Activated T-helper 2 cell treated with anti-CD3 and anti-CD28 coated beads, Interferon-gamma antibody, Interleukin-2, Interleukin-4, amounts not matched to agents 10 μg/mL and 5 μg/mL and 100 μg/mL, durations not matched to agents 14 hours and 24 hours and 36 hours (primary cell): Measurements from ENCODE around the gene METRN. TPM values are rescaled to one million over a fixed set of nuclear protein-coding genes. Genes with fewer than 3 reads are reported as not detected.

Experiments used
- DNase-seq: peaks from one replicate; pipeline ENCODE4 v3.0.0; 2021; ENCODE audit warnings: low spot score
- H3K27ac Mint-ChIP-seq: one replicate; pipeline ENCODE4 v1.8.0; 2021; ENCODE audit warnings: mixed read lengths
- H3K27me3 Mint-ChIP-seq: one replicate; pipeline ENCODE4 v1.8.0; 2021; ENCODE audit warnings: low read depth, mixed read lengths
- H3K36me3 Mint-ChIP-seq: one replicate; pipeline ENCODE4 v1.8.0; 2021; ENCODE audit warnings: low read depth, mixed read lengths
- H3K4me1 Mint-ChIP-seq: one replicate; pipeline ENCODE4 v1.8.0; 2021; ENCODE audit warnings: low read depth, mixed read lengths
- H3K4me3 Mint-ChIP-seq: one replicate; pipeline ENCODE4 v1.8.0; 2021; ENCODE audit warnings: low read depth, mild to moderate bottlenecking, moderate library complexity, mixed read lengths
- H3K9me3 Mint-ChIP-seq: one replicate; pipeline ENCODE4 v1.8.0; 2021; ENCODE audit warnings: mixed read lengths
- intact Hi-C: fragments of 100-400 bp; cut with micrococcal nuclease; formaldehyde crosslinking; loops from one replicate; pipeline ENCODE4 v1.15.1; 2023
- total RNA-seq: library from RNA; stranded (reverse); gene quantifications from 2 replicates; pipeline ENCODE4 v1.2.3, GENCODE V29; 2022

METRN gene
- total RNA-seq, 1 donor from 2014 or later, result 30.0 TPM

DNA sequence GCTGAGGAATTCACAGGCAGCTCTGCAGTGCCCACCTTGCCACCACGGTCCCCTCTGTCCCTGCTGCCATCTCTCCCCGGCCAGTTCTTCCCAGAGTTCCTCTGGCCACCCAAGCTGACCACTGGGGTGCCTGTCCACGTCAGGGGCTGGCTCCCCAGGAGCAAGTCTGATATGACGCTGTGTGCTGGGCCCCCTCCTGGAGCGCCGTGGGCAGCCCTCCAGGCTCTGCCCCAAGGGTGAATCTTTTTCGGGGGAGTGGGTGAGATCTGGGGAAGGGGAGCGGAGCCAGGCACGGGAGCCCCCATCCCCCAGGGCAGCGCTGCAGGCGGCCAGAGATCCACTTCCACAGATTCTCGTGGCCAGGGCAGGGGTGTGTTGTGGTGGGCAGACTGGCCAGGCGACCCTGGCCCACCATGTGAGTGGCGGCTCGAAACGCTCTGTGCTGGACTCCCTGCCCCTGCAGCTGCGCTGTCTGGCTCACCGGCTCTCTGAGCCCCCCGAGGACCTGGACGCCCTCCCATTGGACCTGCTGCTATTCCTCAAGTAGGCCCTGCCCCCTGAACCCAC lies 49.3 kb downstream of the METRN start:
- no peaks in the 10 kb centered on the region for H3K36me3 Mint-ChIP-seq
- intact Hi-C loops, result no loop called here
- H3K27me3 Mint-ChIP-seq, result no peaks in the 10 kb centered on the region
- no peaks in the 10 kb centered on the region for H3K9me3 Mint-ChIP-seq
- H3K4me1 Mint-ChIP-seq, result no peaks in the 10 kb centered on the region
- no peak for DNase-seq
- no peak overlapping the region for H3K27ac Mint-ChIP-seq
- H3K4me3 Mint-ChIP-seq, result no peak overlapping the region

DNA sequence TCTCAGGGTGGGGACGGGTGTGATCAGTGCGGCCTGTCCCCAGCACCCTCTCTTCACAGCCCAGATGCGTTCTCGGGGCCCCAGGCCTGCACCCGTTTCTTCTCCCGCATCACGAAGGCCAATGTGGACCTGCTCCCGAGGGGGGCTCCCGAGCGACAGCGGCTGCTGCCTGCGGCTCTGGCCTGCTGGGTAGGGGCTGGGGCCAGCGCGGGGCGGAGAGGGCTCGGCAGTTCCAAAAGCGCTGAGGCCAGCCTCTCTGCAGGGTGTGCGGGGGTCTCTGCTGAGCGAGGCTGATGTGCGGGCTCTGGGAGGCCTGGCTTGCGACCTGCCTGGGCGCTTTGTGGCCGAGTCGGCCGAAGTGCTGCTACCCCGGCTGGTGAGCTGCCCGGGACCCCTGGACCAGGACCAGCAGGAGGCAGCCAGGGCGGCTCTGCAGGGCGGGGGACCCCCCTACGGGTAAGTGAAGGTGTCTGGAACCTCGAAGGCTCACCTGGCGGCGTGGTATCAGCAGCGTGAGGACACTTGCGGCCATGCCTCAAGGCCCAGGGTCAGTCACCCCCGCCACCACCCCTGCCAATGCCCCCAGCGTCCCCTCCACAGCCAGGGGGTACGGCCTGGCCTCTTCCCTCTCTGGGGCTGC lies 50.0 kb downstream of the METRN start:
- no peaks in the 10 kb centered on the region for H3K9me3 Mint-ChIP-seq

DNA sequence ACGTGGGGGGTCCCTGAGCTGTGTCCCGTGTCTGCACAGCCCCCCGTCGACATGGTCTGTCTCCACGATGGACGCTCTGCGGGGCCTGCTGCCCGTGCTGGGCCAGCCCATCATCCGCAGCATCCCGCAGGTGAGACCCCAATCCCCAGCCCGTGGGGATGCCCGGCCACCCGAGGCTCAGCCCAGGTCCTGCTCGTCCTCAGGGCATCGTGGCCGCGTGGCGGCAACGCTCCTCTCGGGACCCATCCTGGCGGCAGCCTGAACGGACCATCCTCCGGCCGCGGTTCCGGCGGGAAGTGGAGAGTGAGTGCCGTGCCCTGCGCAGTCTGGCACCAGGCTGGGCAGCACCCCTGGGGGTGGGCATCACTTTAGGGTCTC lies 50.6 kb downstream of the METRN start:
- Mint-ChIP-seq H3K27ac (no peak overlapping the region), H3K9me3 (no peaks in the 10 kb centered on the region), H3K27me3 (no peaks in the 10 kb centered on the region), H3K4me3 (no peak overlapping the region), H3K4me1 (no peaks in the 10 kb centered on the region), H3K36me3 (no peaks in the 10 kb centered on the region)
- intact Hi-C loops, result no loop called here
- no peak for DNase-seq

More for the DNA sequence above, 50.0 kb downstream of the METRN start:
- intact Hi-C loops, result no loop called here
- H3K4me3 Mint-ChIP-seq, result no peak overlapping the region
- DNase-seq, result no peak
- H3K27ac Mint-ChIP-seq, result no peak overlapping the region
- no peaks in the 10 kb centered on the region for H3K36me3 Mint-ChIP-seq
- no peaks in the 10 kb centered on the region for H3K27me3 Mint-ChIP-seq
- H3K4me1 Mint-ChIP-seq, result no peaks in the 10 kb centered on the region

DNA sequence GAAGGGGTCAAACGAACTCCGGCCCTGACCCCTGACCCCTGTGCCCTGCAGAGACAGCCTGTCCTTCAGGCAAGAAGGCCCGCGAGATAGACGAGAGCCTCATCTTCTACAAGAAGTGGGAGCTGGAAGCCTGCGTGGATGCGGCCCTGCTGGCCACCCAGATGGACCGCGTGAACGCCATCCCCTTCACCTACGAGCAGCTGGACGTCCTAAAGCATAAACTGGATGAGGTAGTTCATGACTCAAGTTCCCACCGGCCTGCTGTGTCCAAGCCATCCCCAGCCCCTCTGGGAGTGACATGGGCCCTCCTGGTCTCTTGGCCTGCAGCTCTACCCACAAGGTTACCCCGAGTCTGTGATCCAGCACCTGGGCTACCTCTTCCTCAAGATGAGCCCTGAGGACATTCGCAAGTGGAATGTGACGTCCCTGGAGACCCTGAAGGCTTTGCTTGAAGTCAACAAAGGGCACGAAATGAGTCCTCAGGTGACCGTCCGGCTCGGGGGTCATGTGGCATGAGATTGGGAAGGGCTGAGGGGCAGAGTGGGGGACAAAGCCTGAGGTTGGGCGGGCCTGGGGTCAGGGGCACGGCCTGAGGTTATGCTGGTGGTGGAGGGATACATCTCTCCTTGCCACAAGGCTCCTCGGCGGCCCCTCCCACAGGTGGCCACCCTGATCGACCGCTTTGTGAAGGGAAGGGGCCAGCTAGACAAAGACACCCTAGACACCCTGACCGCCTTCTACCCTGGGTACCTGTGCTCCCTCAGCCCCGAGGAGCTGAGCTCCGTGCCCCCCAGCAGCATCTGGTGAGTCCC lies 51.3 kb downstream of the METRN start:
- Mint-ChIP-seq H3K36me3 (no peaks in the 10 kb centered on the region), H3K9me3 (no peaks in the 10 kb centered on the region), H3K4me3 (no peak overlapping the region), H3K4me1 (no peaks in the 10 kb centered on the region), H3K27me3 (no peaks in the 10 kb centered on the region), H3K27ac (no peak overlapping the region)
- intact Hi-C loops, result no loop called here
- DNase-seq, result no peak

DNA sequence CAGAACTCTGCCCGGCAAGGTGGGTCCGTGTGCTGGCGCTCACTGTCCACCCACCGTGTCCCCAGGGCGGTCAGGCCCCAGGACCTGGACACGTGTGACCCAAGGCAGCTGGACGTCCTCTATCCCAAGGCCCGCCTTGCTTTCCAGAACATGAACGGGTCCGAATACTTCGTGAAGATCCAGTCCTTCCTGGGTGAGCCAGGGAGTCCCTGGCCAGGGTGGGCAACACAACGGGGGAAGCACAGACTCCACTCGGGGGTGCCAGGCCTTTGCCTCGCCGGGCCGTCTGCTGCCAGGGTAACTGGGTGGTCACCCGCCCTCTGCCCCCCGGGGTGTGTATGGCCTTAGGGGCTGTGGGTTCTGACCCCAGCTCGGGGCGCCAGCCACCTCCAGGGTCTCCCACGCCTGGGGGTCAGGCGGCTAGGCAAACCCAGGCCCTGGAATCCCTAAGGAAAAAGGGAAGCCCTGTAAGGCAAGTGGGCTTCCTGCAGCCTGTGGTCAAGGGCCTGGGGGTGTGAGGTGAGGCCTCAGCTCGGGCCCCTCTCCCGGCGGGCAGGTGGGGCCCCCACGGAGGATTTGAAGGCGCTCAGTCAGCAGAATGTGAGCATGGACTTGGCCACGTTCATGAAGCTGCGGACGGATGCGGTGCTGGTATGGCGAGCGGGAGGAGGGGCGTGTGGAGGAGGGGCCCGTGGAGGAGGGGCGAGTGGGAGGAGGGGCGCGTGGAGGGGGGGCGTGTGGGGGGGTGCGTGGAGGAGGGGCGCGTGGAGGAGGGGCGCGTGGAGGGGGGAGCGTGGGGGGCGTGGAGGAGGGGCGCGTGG lies 52.1 kb downstream of the METRN start:
- Mint-ChIP-seq H3K4me3 (no peak overlapping the region), H3K36me3 (no peaks in the 10 kb centered on the region), H3K27ac (no peak overlapping the region), H3K9me3 (no peaks in the 10 kb centered on the region), H3K27me3 (no peaks in the 10 kb centered on the region), H3K4me1 (no peaks in the 10 kb centered on the region)
- DNase-seq, result no peak
- intact Hi-C loops, result no loop called here

DNA sequence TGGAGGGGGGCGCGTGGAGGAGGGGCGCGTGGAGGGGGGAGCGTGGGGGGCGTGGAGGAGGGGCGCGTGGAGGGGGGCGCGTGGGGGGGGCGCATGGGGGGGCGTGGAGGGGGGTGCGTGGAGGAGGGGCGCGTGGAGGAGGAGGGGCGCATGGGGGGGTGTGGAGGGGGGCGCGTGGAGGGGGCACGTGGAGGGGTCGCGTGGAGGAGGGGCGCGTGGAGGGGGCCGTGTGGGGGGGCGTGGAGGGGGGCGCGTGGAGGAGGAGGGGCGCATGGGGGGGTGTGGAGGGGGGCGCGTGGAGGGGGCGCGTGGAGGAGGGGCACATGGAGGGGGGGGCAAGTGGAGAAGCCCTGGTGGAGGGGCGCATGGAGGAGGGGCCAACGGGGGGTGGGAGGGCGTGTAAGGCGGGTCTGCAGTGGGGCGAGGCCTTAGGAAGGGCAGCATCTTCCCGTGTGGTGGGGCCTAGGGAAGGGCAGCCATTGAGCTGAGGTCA lies 52.9 kb downstream of the METRN start:
- intact Hi-C loops, result no loop called here
- no peak for DNase-seq
- H3K27me3 Mint-ChIP-seq, result no peaks in the 10 kb centered on the region
- no peaks in the 10 kb centered on the region for H3K4me1 Mint-ChIP-seq
- H3K4me3 Mint-ChIP-seq, result no peak overlapping the region
- no peak overlapping the region for H3K27ac Mint-ChIP-seq
- H3K9me3 Mint-ChIP-seq, result no peaks in the 10 kb centered on the region
- no peaks in the 10 kb centered on the region for H3K36me3 Mint-ChIP-seq

DNA sequence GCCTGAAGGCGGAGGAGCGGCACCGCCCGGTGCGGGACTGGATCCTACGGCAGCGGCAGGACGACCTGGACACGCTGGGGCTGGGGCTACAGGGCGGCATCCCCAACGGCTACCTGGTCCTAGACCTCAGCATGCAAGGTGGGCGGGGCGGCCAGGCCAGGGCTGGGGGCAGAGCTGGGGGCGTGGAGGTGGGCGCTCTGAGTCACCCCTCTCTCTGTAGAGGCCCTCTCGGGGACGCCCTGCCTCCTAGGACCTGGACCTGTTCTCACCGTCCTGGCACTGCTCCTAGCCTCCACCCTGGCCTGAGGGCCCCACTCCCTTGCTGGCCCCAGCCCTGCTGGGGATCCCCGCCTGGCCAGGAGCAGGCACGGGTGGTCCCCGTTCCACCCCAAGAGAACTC lies 53.5 kb downstream of the METRN start:
- intact Hi-C loops, result no loop called here
- Mint-ChIP-seq H3K27ac (no peak overlapping the region), H3K9me3 (no peaks in the 10 kb centered on the region), H3K4me1 (no peaks in the 10 kb centered on the region), H3K27me3 (no peaks in the 10 kb centered on the region), H3K4me3 (no peak overlapping the region), H3K36me3 (no peaks in the 10 kb centered on the region)
- no peak for DNase-seq

Other genes starting within 250 kb of the METRN start
- 101 and 103 TPM in 2 replicates for gene CAPN15, start 187.4 kb upstream of the METRN start, total RNA-seq
- not detected in 2 replicates for gene PRR35, start 154.7 kb upstream of the METRN start, total RNA-seq
- 1.1 and 1.3 TPM in 2 replicates for gene NHLRC4, start 148.1 kb upstream of the METRN start, total RNA-seq
- 43.4 and 44.9 TPM in 2 replicates for gene PIGQ, start 145.2 kb upstream of the METRN start, total RNA-seq
- 13.4 and 16.2 TPM in 2 replicates for gene RAB40C, start 125.1 kb upstream of the METRN start, total RNA-seq
- gene WFIKKN1, start 84.1 kb upstream of the METRN start, total RNA-seq, result 0.32 and 0.57 TPM in 2 replicates
- 128 and 131 TPM in 2 replicates for gene METTL26, start 78.8 kb upstream of the METRN start, total RNA-seq
- 62.6 and 63.1 TPM in 2 replicates for gene MCRIP2, start 73.3 kb upstream of the METRN start, total RNA-seq
- 73.7 and 77.2 TPM in 2 replicates for gene WDR90, start 65.8 kb upstream of the METRN start, total RNA-seq
- 156 and 158 TPM in 2 replicates for gene RHOT2, start 47.0 kb upstream of the METRN start, total RNA-seq
- gene RHBDL1, start 39.4 kb upstream of the METRN start, total RNA-seq, result 1.3 and 1.4 TPM in 2 replicates
- 84.1 and 91.2 TPM in 2 replicates for gene STUB1, start 34.7 kb upstream of the METRN start, total RNA-seq
- gene JMJD8, start 30.8 kb upstream of the METRN start, total RNA-seq, result 48.8 and 52.9 TPM in 2 replicates
- gene WDR24, start 24.7 kb upstream of the METRN start, total RNA-seq, result 19.0 and 20.9 TPM in 2 replicates
- 5.8 and 6.4 TPM in 2 replicates for gene FBXL16, start 9.3 kb upstream of the METRN start, total RNA-seq
- 52.8 and 54.4 TPM in 2 replicates for gene ANTKMT, start 6.0 kb downstream of the METRN start, total RNA-seq
- 7.3 and 8.3 TPM in 2 replicates for gene CCDC78, start 11.3 kb downstream of the METRN start, total RNA-seq
- 18.5 and 21.4 TPM in 2 replicates for gene HAGHL, start 12.0 kb downstream of the METRN start, total RNA-seq
- 42.8 and 43.4 TPM in 2 replicates for gene CIAO3, start 25.9 kb downstream of the METRN start, total RNA-seq
- not detected in 2 replicates for gene MSLN, start 45.6 kb downstream of the METRN start, total RNA-seq
- gene RPUSD1, start 73.3 kb downstream of the METRN start, total RNA-seq, result 35.1 and 35.3 TPM in 2 replicates
- 108 and 119 TPM in 2 replicates for gene CHTF18, start 73.5 kb downstream of the METRN start, total RNA-seq
- not detected in 2 replicates for gene GNG13, start 85.6 kb downstream of the METRN start, total RNA-seq